ENCODE measurements around the gene CYSLTR2.

CYSLTR2 gene

DNA sequence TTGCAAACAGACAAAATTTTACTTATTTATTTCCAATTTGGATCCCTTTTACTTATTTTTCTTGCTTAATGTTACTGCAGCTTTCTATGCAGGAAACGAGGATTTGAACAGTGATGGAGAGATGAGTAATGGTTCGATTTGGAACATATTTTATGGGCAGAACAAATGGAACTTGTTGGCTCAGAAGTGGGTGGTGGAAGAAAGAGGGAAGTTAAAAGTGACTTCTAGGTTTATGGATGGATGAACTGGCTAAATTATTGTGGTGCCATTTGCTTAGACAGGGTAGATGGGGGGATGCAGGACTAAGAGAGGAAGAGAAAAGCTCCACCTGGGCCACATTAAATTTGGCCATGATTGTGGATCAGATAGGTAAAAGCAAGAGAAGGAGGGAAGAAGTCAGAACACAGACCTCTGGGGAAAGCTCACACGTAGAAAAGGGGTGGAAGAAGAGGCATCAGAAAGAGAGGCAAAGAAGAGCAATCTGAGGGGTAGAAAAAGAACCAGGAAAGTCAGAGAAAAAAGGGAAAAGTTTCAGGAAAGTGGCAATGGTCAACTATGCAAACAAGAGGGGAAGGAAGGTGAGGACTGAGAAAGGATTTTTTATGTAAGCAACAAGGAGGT, 768 bp upstream of the CYSLTR2 start:
- H3K4me1 ChIP-seq (ENCODE audit: control insufficient read depth, insufficient read depth, low read length) = no peaks in the 10 kb centered on the region
- H3K9me3 ChIP-seq (ENCODE audit: control insufficient read depth, insufficient read depth, low read depth, low read length) = no peaks in the 10 kb centered on the region
- no peak overlapping the region for H3K4me3 ChIP-seq (ENCODE audit: low read depth, low read length)
- POLR2A ChIA-PET = no interaction called here
- CTCF ChIA-PET = no interaction called here
- TF ChIP-seq ZFHX2 (tag by site-specific recombination; conservative IDR thresholded peaks at IDR 0.05) (no peak), ZNF571 (tag by site-specific recombination; IDR thresholded peaks at IDR 0.05) (no peak), ZBTB48 (tag by site-specific recombination; IDR thresholded peaks at IDR 0.05) (no peak), ZNF214 (tag by site-specific recombination; IDR thresholded peaks at IDR 0.05; ENCODE audit: borderline replicate concordance) (no peak), PRDM1 (tag by site-specific recombination; IDR thresholded peaks at IDR 0.05) (peak; percentile 89), ZNF629 (tag by site-specific recombination; IDR thresholded peaks at IDR 0.05) (no peak)
- TF ChIP-seq, protein P1, sequence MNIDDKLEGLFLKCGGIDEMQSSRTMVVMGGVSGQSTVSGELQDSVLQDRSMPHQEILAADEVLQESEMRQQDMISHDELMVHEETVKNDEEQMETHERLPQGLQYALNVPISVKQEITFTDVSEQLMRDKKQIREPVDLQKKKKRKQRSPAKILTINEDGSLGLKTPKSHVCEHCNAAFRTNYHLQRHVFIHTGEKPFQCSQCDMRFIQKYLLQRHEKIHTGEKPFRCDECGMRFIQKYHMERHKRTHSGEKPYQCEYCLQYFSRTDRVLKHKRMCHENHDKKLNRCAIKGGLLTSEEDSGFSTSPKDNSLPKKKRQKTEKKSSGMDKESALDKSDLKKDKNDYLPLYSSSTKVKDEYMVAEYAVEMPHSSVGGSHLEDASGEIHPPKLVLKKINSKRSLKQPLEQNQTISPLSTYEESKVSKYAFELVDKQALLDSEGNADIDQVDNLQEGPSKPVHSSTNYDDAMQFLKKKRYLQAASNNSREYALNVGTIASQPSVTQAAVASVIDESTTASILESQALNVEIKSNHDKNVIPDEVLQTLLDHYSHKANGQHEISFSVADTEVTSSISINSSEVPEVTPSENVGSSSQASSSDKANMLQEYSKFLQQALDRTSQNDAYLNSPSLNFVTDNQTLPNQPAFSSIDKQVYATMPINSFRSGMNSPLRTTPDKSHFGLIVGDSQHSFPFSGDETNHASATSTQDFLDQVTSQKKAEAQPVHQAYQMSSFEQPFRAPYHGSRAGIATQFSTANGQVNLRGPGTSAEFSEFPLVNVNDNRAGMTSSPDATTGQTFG (tag by site-specific recombination; IDR thresholded peaks at IDR 0.05; ENCODE audit: borderline replicate concordance) = no peak
- no peaks in the 10 kb centered on the region for H3K36me3 ChIP-seq (ENCODE audit: control insufficient read depth in 2 of 2, insufficient read depth in 1 of 2, low read length in 2 of 2)
- H3K27ac ChIP-seq (ENCODE audit: extremely low read depth, low read depth, low read length) = no peak overlapping the region

DNA sequence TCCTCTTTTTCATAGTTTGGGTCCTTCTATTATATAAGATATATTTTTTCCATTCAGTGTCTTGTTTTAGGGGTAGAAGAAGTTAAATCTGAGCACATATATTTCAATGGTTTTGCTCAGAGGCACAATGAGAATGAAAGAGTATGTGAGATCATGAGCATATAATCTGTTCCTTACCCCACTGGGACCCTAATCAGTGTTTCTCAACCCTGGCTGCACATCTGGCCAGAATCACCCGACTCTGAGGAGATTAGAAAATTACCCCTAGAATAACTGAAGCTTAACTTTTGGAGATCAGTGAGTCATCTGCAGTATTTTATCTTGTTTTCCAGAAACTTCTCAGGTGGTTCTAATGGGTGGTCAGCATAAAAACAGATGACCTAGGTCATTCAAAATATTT, 782 bp downstream of the CYSLTR2 start:
- ChIA-PET POLR2A (no interaction called here), CTCF (no interaction called here)
- Histone ChIP-seq H3K4me3 (ENCODE audit: low read depth, low read length) (no peak overlapping the region), H3K9me3 (ENCODE audit: control insufficient read depth, insufficient read depth, low read depth, low read length) (no peaks in the 10 kb centered on the region), H3K36me3 (ENCODE audit: control insufficient read depth in 2 of 2, insufficient read depth in 1 of 2, low read length in 2 of 2) (no peaks in the 10 kb centered on the region), H3K4me1 (ENCODE audit: control insufficient read depth, insufficient read depth, low read length) (no peaks in the 10 kb centered on the region), H3K27ac (ENCODE audit: extremely low read depth, low read depth, low read length) (no peak overlapping the region)
- TF ChIP-seq, protein P2, sequence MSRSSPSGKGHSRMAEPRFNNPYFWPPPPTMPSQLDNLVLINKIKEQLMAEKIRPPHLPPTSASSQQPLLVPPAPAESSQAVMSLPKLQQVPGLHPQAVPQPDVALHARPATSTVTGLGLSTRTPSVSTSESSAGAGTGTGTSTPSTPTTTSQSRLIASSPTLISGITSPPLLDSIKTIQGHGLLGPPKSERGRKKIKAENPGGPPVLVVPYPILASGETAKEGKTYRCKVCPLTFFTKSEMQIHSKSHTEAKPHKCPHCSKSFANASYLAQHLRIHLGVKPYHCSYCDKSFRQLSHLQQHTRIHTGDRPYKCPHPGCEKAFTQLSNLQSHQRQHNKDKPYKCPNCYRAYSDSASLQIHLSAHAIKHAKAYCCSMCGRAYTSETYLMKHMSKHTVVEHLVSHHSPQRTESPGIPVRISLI (tag by site-specific recombination; IDR thresholded peaks at IDR 0.05) = no peak
- TF ChIP-seq YY2 (tag by site-specific recombination; IDR thresholded peaks at IDR 0.05) = no peak
- TF ChIP-seq ZNF354C (tag by site-specific recombination; IDR thresholded peaks at IDR 0.05; ENCODE audit: borderline replicate concordance, low read depth) = no peak
- TF ChIP-seq ZNF223 (tag by site-specific recombination; IDR thresholded peaks at IDR 0.05) = no peak
- TF ChIP-seq ZNF654 (tag by site-specific recombination; IDR thresholded peaks at IDR 0.05; ENCODE audit: low read depth) = no peak
- TF ChIP-seq, protein P3, sequence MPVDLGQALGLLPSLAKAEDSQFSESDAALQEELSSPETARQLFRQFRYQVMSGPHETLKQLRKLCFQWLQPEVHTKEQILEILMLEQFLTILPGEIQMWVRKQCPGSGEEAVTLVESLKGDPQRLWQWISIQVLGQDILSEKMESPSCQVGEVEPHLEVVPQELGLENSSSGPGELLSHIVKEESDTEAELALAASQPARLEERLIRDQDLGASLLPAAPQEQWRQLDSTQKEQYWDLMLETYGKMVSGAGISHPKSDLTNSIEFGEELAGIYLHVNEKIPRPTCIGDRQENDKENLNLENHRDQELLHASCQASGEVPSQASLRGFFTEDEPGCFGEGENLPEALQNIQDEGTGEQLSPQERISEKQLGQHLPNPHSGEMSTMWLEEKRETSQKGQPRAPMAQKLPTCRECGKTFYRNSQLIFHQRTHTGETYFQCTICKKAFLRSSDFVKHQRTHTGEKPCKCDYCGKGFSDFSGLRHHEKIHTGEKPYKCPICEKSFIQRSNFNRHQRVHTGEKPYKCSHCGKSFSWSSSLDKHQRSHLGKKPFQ (tag by site-specific recombination; IDR thresholded peaks at IDR 0.05) = no peak
- TF ChIP-seq, protein P4, sequence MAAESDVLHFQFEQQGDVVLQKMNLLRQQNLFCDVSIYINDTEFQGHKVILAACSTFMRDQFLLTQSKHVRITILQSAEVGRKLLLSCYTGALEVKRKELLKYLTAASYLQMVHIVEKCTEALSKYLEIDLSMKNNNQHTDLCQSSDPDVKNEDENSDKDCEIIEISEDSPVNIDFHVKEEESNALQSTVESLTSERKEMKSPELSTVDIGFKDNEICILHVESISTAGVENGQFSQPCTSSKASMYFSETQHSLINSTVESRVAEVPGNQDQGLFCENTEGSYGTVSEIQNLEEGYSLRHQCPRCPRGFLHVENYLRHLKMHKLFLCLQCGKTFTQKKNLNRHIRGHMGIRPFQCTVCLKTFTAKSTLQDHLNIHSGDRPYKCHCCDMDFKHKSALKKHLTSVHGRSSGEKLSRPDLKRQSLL (tag by site-specific recombination; IDR thresholded peaks at IDR 0.05) = no peak
- TF ChIP-seq SP3 (tag by site-specific recombination; IDR thresholded peaks at IDR 0.05) = no peak

DNA sequence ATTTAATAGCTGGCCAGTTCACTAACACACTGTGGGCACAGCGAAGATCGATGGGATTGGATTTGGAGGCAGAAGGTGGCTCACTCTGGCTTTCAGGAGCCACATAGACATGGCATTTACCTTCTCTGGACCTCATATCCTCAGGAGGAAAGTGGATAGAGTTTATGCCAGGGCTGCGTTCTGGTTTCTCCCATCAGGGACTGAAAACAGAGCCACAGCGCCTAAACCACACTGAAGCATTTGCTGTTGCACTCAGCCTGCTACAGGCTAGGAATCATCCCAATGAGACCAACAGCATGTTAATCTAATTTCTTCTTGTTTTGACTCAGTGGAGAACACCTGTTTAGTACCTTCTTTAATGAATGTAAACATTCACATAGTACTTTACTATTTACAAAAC, 1.6 kb downstream of the CYSLTR2 start:
- CTCF ChIA-PET = no interaction called here
- no peak overlapping the region for H3K4me3 ChIP-seq (ENCODE audit: low read depth, low read length)
- no peaks in the 10 kb centered on the region for H3K4me1 ChIP-seq (ENCODE audit: control insufficient read depth, insufficient read depth, low read length)
- no peaks in the 10 kb centered on the region for H3K36me3 ChIP-seq (ENCODE audit: control insufficient read depth in 2 of 2, insufficient read depth in 1 of 2, low read length in 2 of 2)
- no peak overlapping the region for H3K27ac ChIP-seq (ENCODE audit: extremely low read depth, low read depth, low read length)
- TF ChIP-seq EGR2 (tag by site-specific recombination; IDR thresholded peaks at IDR 0.05; ENCODE audit: low read depth) = no peak
- POLR2A ChIA-PET = no interaction called here
- H3K9me3 ChIP-seq (ENCODE audit: control insufficient read depth, insufficient read depth, low read depth, low read length) = no peaks in the 10 kb centered on the region

All from HEK293 (cell line).